OCI-LY3 (cell line): ENCODE data around the gene REXO1.

ENCODE experiments used
- CTCF ChIP-seq: fragments of 200-600, 300-600 bp; sonication (generic); IDR thresholded peaks from 2 replicates; pipeline ENCODE4 v1.5.1; 2014; ENCODE audit warnings: antibody characterized with exemption, low read length, low read depth
- EZH2phosphoT487 ChIP-seq: fragments of 200-600 bp; shearing (Covaris generic); IDR thresholded peaks from 2 replicates; pipeline ENCODE4 v1.6.1; 2018; ENCODE audit warnings: antibody characterized with exemption, mixed run types, low read depth

- TF ChIP-seq CTCF: no peak
- TF ChIP-seq EZH2phosphoT487: no peak
Observed at GRCh38 chr19:1814833-1815604, 33.3 kb downstream of the REXO1 start.
